Left ventricle myocardium inferior (tissue), 1 donor: Measurements from ENCODE around the gene AKAP12. TPM values are rescaled to one million over a fixed set of nuclear protein-coding genes. Genes with fewer than 3 reads are reported as not detected.

Experiments
- DNase-seq: peaks from one replicate; pipeline ENCODE4 v3.0.0-alpha.2; 2020
- H3K27ac ChIP-seq: fragments of 200-600 bp; replicated peaks from 2 replicates; pipeline ENCODE4 v1.8.0; 2021
- H3K27me3 ChIP-seq: fragments of 200-600 bp; 2 replicates; pipeline ENCODE4 v1.8.0; 2021; ENCODE audit warnings: low read depth
- H3K36me3 ChIP-seq: fragments of 200-600 bp; 2 replicates; pipeline ENCODE4 v1.8.0; 2021
- H3K4me1 ChIP-seq: fragments of 200-600 bp; 2 replicates; pipeline ENCODE4 v1.8.0; 2021
- H3K4me3 ChIP-seq: fragments of 200-600 bp; 2 replicates; pipeline ENCODE4 v1.8.0; 2021; ENCODE audit warnings: mild to moderate bottlenecking, moderate library complexity
- H3K9me3 ChIP-seq: fragments of 200-600 bp; replicated peaks from 2 replicates; pipeline ENCODE4 v1.8.0; 2021
- CTCF ChIP-seq: fragments of 200-600 bp; IDR thresholded peaks from 2 replicates; pipeline ENCODE4 v1.8.0; 2021; ENCODE audit warnings: antibody characterized with exemption, mild to moderate bottlenecking, borderline replicate concordance
- intact Hi-C: fragments of 100-400 bp; cut with micrococcal nuclease; formaldehyde crosslinking; loops from one replicate; pipeline ENCODE4 v1.11.0; 2022
- total RNA-seq: library from RNA; stranded (reverse); fragmentation: NEBNext Ultra II Directional; extraction: Animal tissue kit (Norgen Biotek cat#: 25700); gene quantifications from one replicate; pipeline ENCODE4 v1.2.1, GENCODE V29; 2021
- donor health status: DM: no; HTN: yes; CAD: no; lungs with severe emphysema.

The AKAP12 gene
- total RNA-seq, 1 donor from 2014 or later: 13.1 TPM

GRCh38 chr6:151243481-151243880, 3.7 kb downstream of the AKAP12 start:
- H3K4me3 ChIP-seq: no peak overlapping the region
- peaks cover 35% of the 10 kb centered on the region for H3K27me3 ChIP-seq
- no peak for TF ChIP-seq CTCF
- H3K4me1 ChIP-seq: peaks cover 33% of the 10 kb centered on the region
- H3K9me3 ChIP-seq: no peaks in the 10 kb centered on the region
- intact Hi-C loops: no loop called here
- H3K27ac ChIP-seq: no peak overlapping the region
- DNase-seq: no peak
- no peaks in the 10 kb centered on the region for H3K36me3 ChIP-seq

- H3K27me3 ChIP-seq: peaks cover 14% of the 10 kb centered on the region
- H3K36me3 ChIP-seq: no peaks in the 10 kb centered on the region
- no peak for DNase-seq
- TF ChIP-seq CTCF: no peak
- no peak overlapping the region for H3K4me3 ChIP-seq
- peaks cover 1% of the 10 kb centered on the region for H3K4me1 ChIP-seq
- no peak overlapping the region for H3K27ac ChIP-seq
- intact Hi-C loops: no loop called here
- H3K9me3 ChIP-seq: no peaks in the 10 kb centered on the region
Measured at GRCh38 chr6:151247490-151247889, 7.7 kb downstream of the AKAP12 start.

- H3K4me1 ChIP-seq: no peaks in the 10 kb centered on the region
- no peak overlapping the region for H3K27ac ChIP-seq
- no peak for TF ChIP-seq CTCF
- H3K9me3 ChIP-seq: no peaks in the 10 kb centered on the region
- intact Hi-C loops: no loop called here
- no peaks in the 10 kb centered on the region for H3K36me3 ChIP-seq
- DNase-seq: no peak
- H3K4me3 ChIP-seq: no peak overlapping the region
- peaks cover 6% of the 10 kb centered on the region for H3K27me3 ChIP-seq
Measured at GRCh38 chr6:151248295-151248694, 8.5 kb downstream of the AKAP12 start.

GRCh38 chr6:151252634-151253033, 12.9 kb downstream of the AKAP12 start:
- Histone ChIP-seq H3K27ac (no peak overlapping the region), H3K4me1 (peaks cover 6% of the 10 kb centered on the region), H3K9me3 (no peaks in the 10 kb centered on the region), H3K4me3 (no peak overlapping the region), H3K36me3 (no peaks in the 10 kb centered on the region), H3K27me3 (no peaks in the 10 kb centered on the region)
- no peak for TF ChIP-seq CTCF
- no peak for DNase-seq
- intact Hi-C loops: no loop called here

- Histone ChIP-seq H3K4me1 (peaks cover 17% of the 10 kb centered on the region), H3K9me3 (no peaks in the 10 kb centered on the region), H3K4me3 (no peak overlapping the region), H3K36me3 (no peaks in the 10 kb centered on the region), H3K27ac (peak overlapping the region; percentile 38), H3K27me3 (no peaks in the 10 kb centered on the region)
- TF ChIP-seq CTCF: no peak
- intact Hi-C loops: no loop called here
- no peak for DNase-seq
Measured at GRCh38 chr6:151254451-151255081, 14.8 kb downstream of the AKAP12 start.
